CD14-positive monocyte (primary cell): ENCODE data around the gene VPS37C. TPM values are rescaled to one million over a fixed set of nuclear protein-coding genes. Genes with fewer than 3 reads are reported as not detected.

Experiments used
- DNase-seq, 3 donors: peaks; one replicate each; pipeline ENCODE4 v3.0.0-alpha.2; 2011 to 2022
- H2AFZ ChIP-seq: 2 replicates; pipeline ENCODE4 v1.6.0; 2012; ENCODE audit warnings: mild to moderate bottlenecking, low read depth, low read length, inconsistent platforms; ENCODE audit not compliant: insufficient read depth, poor library complexity, severe bottlenecking
- H3K27ac ChIP-seq, 2 donors: 1 replicate in 1 of 2; 2 replicates in 1 of 2; pipeline ENCODE4 v1.5.1; 2012 to 2013; ENCODE audit warnings: low read length in 2 of 2, control low read depth in 1 of 2, inconsistent platforms in 1 of 2, low read depth in 1 of 2, mild to moderate bottlenecking in 1 of 2
- H3K27me3 ChIP-seq, 2 donors: one replicate each; pipeline versions ENCODE4 v1.6.0 to v1.6.1; 2011 to 2013; ENCODE audit warnings: low read length in 2 of 2; ENCODE audit not compliant: control insufficient read depth in 2 of 2, insufficient read depth in 2 of 2
- H3K36me3 ChIP-seq, 2 donors: replicated peaks in 1 of 2; 1 replicate in 1 of 2; 2 replicates in 1 of 2; pipeline versions ENCODE4 v1.5.1 to v1.6.1; 2012 to 2013; ENCODE audit warnings: low read length in 2 of 2, control low read depth in 1 of 2, inconsistent platforms in 1 of 2, mild to moderate bottlenecking in 1 of 2; ENCODE audit not compliant: insufficient read depth in 2 of 2, control insufficient read depth in 1 of 2
- H3K4me1 ChIP-seq, 2 donors: 1 replicate in 1 of 2; 2 replicates in 1 of 2; pipeline versions ENCODE4 v1.5.1 to v1.6.1; 2012 to 2013; ENCODE audit warnings: low read length in 2 of 2, control low read depth in 1 of 2, inconsistent platforms in 1 of 2, mild to moderate bottlenecking in 1 of 2, moderate library complexity in 1 of 2; ENCODE audit not compliant: insufficient read depth in 2 of 2, control insufficient read depth in 1 of 2
- H3K4me2 ChIP-seq: replicated peaks from 2 replicates; pipeline ENCODE3; 2012; ENCODE audit warnings: low read length, moderate library complexity, mild to moderate bottlenecking; ENCODE audit not compliant: poor library complexity, severe bottlenecking; ENCODE audit errors: extremely low read depth
- H3K4me3 ChIP-seq, 3 experiments: fragments of 200-600 bp in 1 of 3; sonication (generic) in 1 of 3; replicated peaks in 1 of 3; 1 replicate in 2 of 3; 2 replicates in 1 of 3; pipeline ENCODE4 v1.5.1; 2011 to 2013; ENCODE audit warnings: low read length in 3 of 3, mild to moderate bottlenecking in 3 of 3, control low read depth in 2 of 3, low read depth in 2 of 3, inconsistent platforms in 1 of 3, moderate library complexity in 1 of 3
- H3K79me2 ChIP-seq: 2 replicates; pipeline ENCODE4 v1.6.0; 2012; ENCODE audit warnings: mild to moderate bottlenecking, control low read depth, inconsistent platforms, low read length, moderate library complexity; ENCODE audit not compliant: insufficient read depth
- H3K9ac ChIP-seq: 2 replicates; pipeline ENCODE4 v1.6.0; 2017; ENCODE audit warnings: low read length, mild to moderate bottlenecking; ENCODE audit not compliant: insufficient read depth, poor library complexity, severe bottlenecking
- H3K9me3 ChIP-seq, 2 donors: replicated peaks in 1 of 2; 1 replicate in 1 of 2; 2 replicates in 1 of 2; pipeline versions ENCODE4 v1.5.1 to v1.6.1; 2012 to 2013; ENCODE audit warnings: low read length in 2 of 2, control low read depth in 1 of 2; ENCODE audit not compliant: control insufficient read depth in 1 of 2, insufficient read depth in 1 of 2
- H4K20me1 ChIP-seq: 2 replicates; pipeline ENCODE4 v1.6.0; 2012; ENCODE audit warnings: mild to moderate bottlenecking, low read length, control low read depth, moderate library complexity; ENCODE audit not compliant: insufficient read depth
- H3K27ac Mint-ChIP-seq, 7 donors: one replicate each; pipeline ENCODE4 v1.8.0; 2020; ENCODE audit warnings: mild to moderate bottlenecking in 7 of 7, mixed read lengths in 7 of 7, moderate library complexity in 6 of 7, inconsistent platforms in 2 of 7
- H3K27me3 Mint-ChIP-seq, 3 donors: one replicate each; pipeline ENCODE4 v1.8.0; 2021 to 2022; ENCODE audit warnings: low read depth in 3 of 3, mild to moderate bottlenecking in 3 of 3, mixed read lengths in 3 of 3, moderate library complexity in 3 of 3, inconsistent platforms in 1 of 3
- H3K36me3 Mint-ChIP-seq, 2 donors: one replicate each; pipeline ENCODE4 v1.8.0; 2020; ENCODE audit warnings: mixed read lengths in 2 of 2, inconsistent platforms in 1 of 2, mild to moderate bottlenecking in 1 of 2
- H3K4me1 Mint-ChIP-seq: one replicate; pipeline ENCODE4 v1.8.0; 2020; ENCODE audit warnings: mild to moderate bottlenecking, mixed read lengths
- H3K4me3 Mint-ChIP-seq, 2 donors: one replicate each; pipeline ENCODE4 v1.8.0; 2020; ENCODE audit warnings: mild to moderate bottlenecking in 2 of 2, mixed read lengths in 2 of 2, moderate library complexity in 1 of 2
- H3K9me3 Mint-ChIP-seq, 7 donors: one replicate each; pipeline ENCODE4 v1.8.0; 2020 to 2022; ENCODE audit warnings: mixed read lengths in 7 of 7, mild to moderate bottlenecking in 6 of 7, moderate library complexity in 6 of 7, inconsistent platforms in 2 of 7
- CTCF ChIP-seq: fragments of 200-600 bp; IDR thresholded peaks from one replicate; pipeline ENCODE4 v1.8.0; 2022; ENCODE audit warnings: antibody characterized with exemption, mild to moderate bottlenecking
- WGBS: methylation state at CpG from one replicate; pipeline ENCODE4 v1.1.5; 2013; ENCODE audit warnings: missing lambda C conversion rate; ENCODE audit not compliant: insufficient coverage; 5-methylcytosine and 5-hydroxymethylcytosine counted together
- intact Hi-C, 2 donors: fragments of 100-400 bp; cut with micrococcal nuclease; formaldehyde crosslinking; loops; one replicate each; pipeline versions ENCODE4 v1.15.0 to v1.15.1; 2023
- polyA plus RNA-seq, 3 donors: library from polyadenylated mRNA; depleted of rRNA in 1 of 3; unstranded in 2 of 3; stranded (reverse) in 1 of 3; fragments of 300-500 nt in 2 of 3; fragments of >200 nt in 1 of 3; fragmentation: Illumina TruSeq in 2 of 3; gene quantifications; 1 replicate in 2 of 3; 2 replicates in 1 of 3; pipeline ENCODE4 v1.2.3, GENCODE V29; 2012 to 2021

The VPS37C gene
- polyA plus RNA-seq, 3 donors = 1.9 to 25.1 (median 3.8) TPM

GRCh38 chr11:61163714-61164605 lies 2.7 kb upstream of the VPS37C start:
- 61% methylated on average over 5 of the region's 13 CpGs for WGBS
- peak overlapping the region; percentile 37 for H3K4me2 ChIP-seq
- peaks cover 0 to under 1% of the 10 kb centered on the region in 2 donors for H3K9me3 ChIP-seq
- H3K27me3 ChIP-seq = no peaks in the 10 kb centered on the region
- Mint-ChIP-seq H3K9me3 (peaks cover 3 to 13% (median 7%) of the 10 kb centered on the region in 7 donors), H3K27me3 (peaks cover 0 to 10% (median 0%) of the 10 kb centered on the region in 3 donors), H3K27ac (peak overlapping the region; percentile 99 to 100 (median 100)), H3K4me1 (peaks cover 80% of the 10 kb centered on the region), H3K36me3 (peaks cover 7 to 10% of the 10 kb centered on the region in 2 donors), H3K4me3 (peak overlapping the region; percentile 11 to 84)
- intact Hi-C loops = loop anchor here (5.0 to 10.0 kb wide), 4 partner anchors 99 to 261 kb away; partner anchors contain the start of genes CPSF7 (in 1 of the 2) and SLC15A3 (in 1 of the 2)
- H3K36me3 ChIP-seq = no peaks in the 10 kb centered on the region
- TF ChIP-seq CTCF = no peak
- peak overlapping the region; percentile 92 for H3K9ac ChIP-seq
- H3K4me3 ChIP-seq = peak overlapping the region in 1 of 3 experiments; percentile 36
- H2AFZ ChIP-seq = no peak overlapping the region
- peak; percentile 94 to 98 (median 97) for DNase-seq
- peak overlapping the region; percentile 93 to 100 for H3K27ac ChIP-seq
- peaks cover 6% of the 10 kb centered on the region for H4K20me1 ChIP-seq
- H3K4me1 ChIP-seq = peaks cover 77 to 79% of the 10 kb centered on the region in 2 donors
- peaks cover 24% of the 10 kb centered on the region for H3K79me2 ChIP-seq

GRCh38 chr11:61163021-61163420 lies 1.8 kb upstream of the VPS37C start:
- no peaks in the 10 kb centered on the region for H3K9me3 ChIP-seq
- Mint-ChIP-seq H3K4me3 (no peak overlapping the region), H3K27me3 (peaks cover 0 to 10% (median 0%) of the 10 kb centered on the region in 3 donors), H3K27ac (peak overlapping the region; percentile 99 to 100 (median 100)), H3K9me3 (peaks cover 0 to 8% (median 5%) of the 10 kb centered on the region in 7 donors), H3K36me3 (peaks cover 9 to 13% of the 10 kb centered on the region in 2 donors), H3K4me1 (peaks cover 80% of the 10 kb centered on the region)
- no peak overlapping the region for H3K4me3 ChIP-seq
- H3K27ac ChIP-seq = peak overlapping the region; percentile 93 to 100
- H2AFZ ChIP-seq = no peak overlapping the region
- H3K4me2 ChIP-seq = no peak overlapping the region
- peaks cover 12% of the 10 kb centered on the region for H4K20me1 ChIP-seq
- WGBS = 83% methylated on average over 2 of the region's 4 CpGs
- no peak for TF ChIP-seq CTCF
- no peaks in the 10 kb centered on the region for H3K27me3 ChIP-seq
- peak in 1 of 3 donors; percentile 24 for DNase-seq
- H3K79me2 ChIP-seq = peaks cover 33% of the 10 kb centered on the region
- intact Hi-C loops = loop anchor here (5.0 to 10.0 kb wide), 4 partner anchors 98 to 262 kb away; partner anchors contain the start of genes CPSF7 (in 1 of the 2) and SLC15A3 (in 1 of the 2)
- H3K36me3 ChIP-seq = peaks cover 0 to 1% of the 10 kb centered on the region in 2 donors
- peak overlapping the region; percentile 92 for H3K9ac ChIP-seq
- H3K4me1 ChIP-seq = peaks cover 73 to 76% of the 10 kb centered on the region in 2 donors
